GM18517 (cell line): ENCODE measurements around the gene KRT78.
"Not testable (repeated sequence)": the region's sequence is repeated elsewhere in the genome, so short reads cannot be mapped to it uniquely, and the experiment has no call there.

Experiments used
- ATAC-seq: cut with Tn5 transposase; IDR thresholded peaks from one replicate; pipeline ENCODE4 v1.9.1; 2021; ENCODE audit warnings: mild to moderate bottlenecking, moderate library complexity; ENCODE audit not compliant: unreplicated experiment

The KRT78 gene, protein sequence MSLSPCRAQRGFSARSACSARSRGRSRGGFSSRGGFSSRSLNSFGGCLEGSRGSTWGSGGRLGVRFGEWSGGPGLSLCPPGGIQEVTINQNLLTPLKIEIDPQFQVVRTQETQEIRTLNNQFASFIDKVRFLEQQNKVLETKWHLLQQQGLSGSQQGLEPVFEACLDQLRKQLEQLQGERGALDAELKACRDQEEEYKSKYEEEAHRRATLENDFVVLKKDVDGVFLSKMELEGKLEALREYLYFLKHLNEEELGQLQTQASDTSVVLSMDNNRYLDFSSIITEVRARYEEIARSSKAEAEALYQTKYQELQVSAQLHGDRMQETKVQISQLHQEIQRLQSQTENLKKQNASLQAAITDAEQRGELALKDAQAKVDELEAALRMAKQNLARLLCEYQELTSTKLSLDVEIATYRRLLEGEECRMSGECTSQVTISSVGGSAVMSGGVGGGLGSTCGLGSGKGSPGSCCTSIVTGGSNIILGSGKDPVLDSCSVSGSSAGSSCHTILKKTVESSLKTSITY

DNA sequence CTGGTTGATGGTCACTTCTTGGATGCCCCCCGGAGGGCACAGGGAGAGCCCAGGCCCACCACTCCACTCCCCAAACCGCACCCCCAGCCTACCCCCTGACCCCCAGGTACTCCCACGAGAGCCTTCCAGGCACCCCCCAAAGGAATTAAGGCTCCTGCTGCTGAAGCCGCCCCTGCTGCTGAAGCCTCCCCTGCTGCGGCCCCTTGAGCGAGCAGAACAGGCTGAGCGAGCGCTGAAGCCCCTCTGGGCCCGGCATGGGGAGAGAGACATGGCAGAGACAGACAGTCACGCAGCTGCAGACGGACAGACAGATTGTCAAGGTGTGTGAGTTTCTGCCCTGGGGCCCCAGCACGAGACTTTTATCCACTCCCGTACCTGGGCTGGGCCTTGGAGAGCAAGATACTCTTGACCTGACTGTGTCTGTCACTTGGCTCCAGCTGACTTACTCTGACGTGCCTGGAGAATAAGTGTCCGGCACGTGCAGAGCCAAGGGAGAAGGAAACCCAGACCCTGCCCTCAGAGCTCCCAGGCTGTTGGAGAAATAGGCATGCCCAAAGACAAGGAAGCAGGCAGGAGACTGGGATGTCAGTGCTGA, at the start of gene KRT78:
TSS of gene KRT78 (minus strand) at position 334 of the 595 bp plus-strand sequence. CDS start at position 270, 64 bp downstream.
- ATAC-seq: no peak

DNA sequence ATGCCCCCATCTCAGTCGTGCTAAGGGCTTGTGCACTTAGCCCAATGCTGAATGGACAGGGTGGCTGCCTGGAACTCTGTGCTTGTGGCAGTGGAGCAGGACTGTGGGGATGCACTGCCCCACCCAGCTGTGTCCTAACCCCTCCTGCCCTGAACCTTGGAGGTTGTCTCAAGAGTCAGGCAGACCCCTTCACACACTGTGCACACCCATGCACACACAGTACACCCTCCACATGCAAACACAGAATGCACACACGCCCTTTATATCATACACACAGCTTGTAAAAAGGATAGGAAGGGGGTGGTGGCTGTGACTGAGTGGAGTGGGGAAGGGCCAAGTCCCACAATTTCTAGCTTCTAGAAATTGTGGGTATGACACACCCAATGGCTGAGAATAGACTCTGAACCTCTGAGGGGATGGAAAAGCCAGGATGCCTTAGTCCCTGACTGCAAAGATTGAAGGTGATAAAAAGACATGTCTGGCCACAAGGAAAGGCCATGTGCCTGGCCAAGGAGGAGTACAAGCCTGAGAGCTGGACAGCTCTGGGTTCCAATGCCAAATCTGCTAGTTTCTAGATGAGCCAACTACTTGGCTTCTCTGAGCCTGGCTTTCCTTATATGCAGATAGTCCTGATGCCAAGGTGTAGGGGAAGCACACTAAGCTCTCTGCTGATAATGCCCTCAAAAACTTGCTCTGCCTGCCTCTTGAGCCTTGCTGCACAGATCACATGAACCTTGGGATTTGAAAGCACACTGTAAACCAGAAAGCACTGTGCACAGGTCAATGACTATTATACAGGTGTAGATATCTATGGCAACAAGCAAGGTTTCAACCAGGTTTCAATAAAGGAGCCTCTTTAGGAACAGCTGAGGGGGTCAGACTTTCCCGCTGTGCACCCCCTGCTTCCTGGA, 47.7 kb upstream of the KRT78 start:
- ATAC-seq: no peak

DNA sequence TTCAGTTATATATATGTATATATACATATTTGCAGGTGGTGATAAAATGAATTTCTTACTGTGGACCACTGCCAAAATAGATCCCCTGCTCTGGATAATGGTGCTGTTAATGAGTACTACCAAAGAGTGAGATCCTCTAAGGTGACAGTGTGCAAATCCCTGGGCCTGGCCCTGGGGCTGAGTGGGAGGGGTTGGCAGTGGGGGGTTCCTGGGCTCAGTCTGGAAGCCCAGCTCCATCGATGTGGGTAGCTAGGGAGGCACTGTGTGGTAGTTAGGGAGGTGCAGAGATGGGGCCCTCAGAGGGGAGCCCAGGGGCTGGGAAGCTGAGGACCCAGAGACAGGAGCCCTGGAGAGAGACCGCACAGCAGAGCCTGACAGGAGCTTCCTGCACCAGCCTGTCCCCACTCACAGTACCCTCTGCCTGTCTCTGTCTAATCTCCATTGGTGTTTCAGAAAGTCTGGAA, 47.0 kb upstream of the KRT78 start:
- no peak for ATAC-seq

DNA sequence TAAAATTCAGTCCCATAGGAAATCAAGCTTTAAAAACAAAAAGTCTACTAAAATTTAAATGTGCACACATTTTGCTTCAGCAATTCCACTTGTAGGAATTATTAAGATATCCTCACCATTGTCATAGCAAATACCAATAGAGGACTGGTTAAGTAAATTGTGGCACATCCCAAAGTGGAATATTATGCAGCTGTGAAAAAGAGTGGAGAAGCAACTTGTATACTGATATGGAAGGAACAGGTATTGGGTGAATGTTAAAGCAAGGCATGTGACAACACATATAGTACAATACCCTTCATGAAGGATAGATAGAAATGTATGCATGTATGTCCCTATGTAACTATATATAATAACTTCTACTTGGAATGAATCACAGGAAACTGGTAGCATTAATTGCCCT, 44.2 kb upstream of the KRT78 start:
- no peak for ATAC-seq

DNA sequence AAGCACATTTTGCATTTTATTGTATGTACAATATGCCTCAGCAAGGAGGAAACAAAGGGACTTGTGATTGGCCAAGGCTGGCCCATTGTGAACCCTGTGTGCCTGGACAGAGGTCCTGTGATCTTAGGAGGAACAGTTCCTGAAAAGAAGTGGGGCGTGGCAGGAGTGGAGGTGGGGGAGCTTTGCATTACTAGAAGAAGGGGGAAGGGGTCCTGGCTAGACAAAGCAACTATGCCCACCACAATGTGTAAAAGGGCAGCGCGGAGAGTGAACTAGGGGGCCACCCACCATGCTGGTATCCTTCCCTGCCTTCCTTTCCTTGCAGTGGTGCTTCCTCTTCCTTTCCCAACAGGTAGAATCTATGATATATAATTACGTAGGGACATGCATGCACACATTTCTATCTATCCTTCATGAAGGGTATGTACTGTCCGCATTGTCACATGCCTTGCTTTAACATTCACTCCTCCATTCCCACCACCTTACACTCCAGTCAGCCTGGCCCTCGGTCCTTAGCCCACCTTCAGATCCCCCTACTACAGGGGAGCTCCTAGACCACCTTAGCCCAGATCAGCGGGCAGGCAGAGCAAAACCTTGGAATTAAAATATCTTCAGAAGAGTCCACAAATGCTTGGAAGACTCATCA, 43.5 kb upstream of the KRT78 start:
- no peak for ATAC-seq

DNA sequence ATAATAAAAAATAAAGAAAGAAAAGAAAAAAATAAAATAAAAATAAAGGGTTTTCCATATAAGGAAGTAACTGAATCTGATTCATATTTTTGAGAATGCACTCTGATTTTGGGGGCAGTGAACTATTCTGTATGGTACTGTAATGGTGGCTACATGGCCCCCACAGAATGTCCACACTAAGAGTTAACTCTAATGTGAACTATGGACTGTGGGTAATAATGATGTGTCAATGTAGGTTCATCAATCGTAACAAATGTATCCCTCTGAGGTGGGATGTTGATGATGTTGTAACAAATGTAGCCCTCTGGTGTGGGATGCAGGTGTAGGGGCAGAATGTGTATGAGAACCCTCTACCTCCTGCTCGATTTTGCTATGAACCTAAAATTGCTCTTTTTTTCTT, 42.2 kb upstream of the KRT78 start:
- ATAC-seq: no peak

DNA sequence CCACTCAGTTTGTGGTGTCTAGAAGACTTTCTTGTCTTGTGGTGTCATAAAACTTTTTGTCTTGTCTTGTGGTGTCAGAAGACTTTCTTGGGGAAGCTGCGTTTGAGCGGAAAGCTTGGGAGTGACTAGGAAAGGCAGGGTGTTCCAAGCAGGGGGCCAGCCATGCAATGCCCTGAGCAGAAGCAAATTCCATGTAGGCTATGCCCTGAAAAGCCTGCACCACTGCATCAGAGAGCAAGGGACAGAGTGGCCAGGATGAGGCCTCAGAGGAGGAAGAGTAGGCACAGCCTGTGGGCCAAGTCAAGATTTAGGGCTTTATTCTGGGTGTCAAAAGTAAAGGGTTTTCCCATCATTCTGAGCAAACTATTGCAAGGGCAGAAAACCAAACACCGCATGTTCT, 41.6 kb upstream of the KRT78 start:
- no peak for ATAC-seq

DNA sequence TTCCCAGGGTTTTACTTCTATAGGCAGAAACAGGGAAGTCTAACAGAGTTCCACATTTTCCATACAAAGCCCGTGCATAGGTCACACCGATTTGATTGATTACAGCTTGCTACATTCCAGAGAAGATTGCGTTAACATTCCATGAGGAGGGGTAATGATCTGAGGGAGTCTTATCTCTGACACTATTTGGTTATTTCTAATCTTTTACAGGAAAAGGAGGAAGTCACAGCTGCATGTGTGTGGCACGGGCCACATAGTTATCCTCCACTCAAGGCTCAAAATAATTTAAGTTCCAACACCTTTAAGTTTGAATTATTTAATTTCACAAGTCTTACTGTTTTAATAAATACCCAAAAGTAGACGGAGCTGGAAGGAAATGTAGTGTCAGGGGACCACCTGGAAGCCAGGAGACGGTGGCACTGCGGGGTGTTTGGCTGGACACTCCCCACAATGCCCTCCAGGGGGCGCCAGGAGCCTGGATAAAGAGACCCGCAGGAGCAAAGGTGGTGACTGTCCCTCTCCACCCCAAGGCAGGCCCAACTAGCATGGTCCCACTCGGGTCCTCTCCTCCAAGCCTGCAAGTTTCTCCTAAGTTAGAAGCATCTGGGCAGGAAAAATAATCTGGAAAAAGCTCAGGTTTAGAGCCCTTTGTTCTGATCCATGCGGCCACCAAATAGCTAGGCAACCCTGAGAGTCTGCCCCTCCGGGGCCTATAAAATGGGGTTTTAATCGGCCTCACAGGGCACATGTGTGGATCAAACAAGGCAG, 35.9 kb upstream of the KRT78 start:
- peak; percentile 55 for ATAC-seq

DNA sequence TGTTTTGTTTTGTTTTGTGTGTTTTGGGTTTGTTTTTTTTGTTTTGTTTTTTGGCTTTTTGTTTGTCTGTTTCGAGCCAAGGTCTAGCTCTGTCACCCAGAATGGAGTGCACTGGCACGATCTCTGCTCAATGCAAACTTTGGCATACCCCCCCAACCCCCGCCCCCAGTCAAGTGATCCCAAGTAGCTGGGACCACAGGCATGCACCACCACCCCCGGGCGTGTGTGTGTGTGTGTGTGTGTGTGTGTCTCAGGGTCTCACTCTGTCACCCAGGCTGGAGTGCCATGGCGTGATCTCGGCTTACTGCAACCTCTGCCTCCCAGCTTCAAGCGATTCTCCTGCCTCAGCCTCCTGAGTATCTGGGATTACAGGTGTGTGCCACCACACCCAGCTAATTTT, 31.7 kb upstream of the KRT78 start:
- ATAC-seq: not testable (repeated sequence)

DNA sequence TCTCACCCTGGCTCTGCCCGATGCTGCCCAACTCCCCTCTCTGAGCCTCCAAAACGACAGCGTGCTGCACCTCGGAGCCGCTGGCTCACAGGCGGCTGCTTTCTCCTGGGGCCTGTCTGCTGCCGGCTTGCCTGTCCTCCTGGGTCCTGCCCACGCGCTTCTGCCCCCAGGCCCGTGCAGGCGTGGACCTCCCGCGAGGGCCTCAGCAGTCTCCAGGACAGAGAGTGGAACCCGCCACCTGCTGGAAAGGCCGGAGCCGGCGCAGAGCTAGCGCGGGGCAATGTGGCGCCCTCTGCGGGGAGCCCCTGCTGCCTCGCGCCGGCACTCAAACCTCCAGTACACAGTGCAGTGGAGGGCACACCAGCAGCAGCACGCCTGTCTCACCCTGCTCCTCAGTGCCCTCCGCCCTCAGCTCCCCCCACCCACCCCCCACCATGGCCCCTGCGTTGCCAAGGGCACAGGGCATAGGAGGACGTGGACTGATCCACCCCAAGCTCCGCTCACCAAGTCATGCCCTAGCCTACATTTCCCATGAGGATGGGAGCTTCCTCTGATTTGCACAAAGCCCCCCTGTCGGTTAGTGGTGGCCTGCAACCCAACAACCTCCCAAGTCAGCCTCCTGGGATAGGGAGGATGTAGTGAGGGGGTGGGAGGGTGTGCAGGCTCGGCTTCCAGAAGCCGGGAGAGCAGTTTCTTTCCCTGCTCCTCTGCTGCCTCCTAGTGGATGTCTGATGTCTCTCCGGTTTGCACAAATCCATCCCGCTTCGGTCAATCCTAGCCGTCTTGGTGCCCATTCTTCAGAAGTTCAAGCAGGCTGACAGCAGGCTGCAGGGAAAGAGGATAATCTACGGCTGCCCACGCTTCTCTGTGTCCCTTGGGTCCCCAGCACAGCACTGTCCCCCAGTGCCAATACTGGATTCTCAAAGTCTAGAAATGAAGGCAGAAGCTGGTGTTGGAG, 30.9 kb upstream of the KRT78 start:
- peak; percentile 57 for ATAC-seq

DNA sequence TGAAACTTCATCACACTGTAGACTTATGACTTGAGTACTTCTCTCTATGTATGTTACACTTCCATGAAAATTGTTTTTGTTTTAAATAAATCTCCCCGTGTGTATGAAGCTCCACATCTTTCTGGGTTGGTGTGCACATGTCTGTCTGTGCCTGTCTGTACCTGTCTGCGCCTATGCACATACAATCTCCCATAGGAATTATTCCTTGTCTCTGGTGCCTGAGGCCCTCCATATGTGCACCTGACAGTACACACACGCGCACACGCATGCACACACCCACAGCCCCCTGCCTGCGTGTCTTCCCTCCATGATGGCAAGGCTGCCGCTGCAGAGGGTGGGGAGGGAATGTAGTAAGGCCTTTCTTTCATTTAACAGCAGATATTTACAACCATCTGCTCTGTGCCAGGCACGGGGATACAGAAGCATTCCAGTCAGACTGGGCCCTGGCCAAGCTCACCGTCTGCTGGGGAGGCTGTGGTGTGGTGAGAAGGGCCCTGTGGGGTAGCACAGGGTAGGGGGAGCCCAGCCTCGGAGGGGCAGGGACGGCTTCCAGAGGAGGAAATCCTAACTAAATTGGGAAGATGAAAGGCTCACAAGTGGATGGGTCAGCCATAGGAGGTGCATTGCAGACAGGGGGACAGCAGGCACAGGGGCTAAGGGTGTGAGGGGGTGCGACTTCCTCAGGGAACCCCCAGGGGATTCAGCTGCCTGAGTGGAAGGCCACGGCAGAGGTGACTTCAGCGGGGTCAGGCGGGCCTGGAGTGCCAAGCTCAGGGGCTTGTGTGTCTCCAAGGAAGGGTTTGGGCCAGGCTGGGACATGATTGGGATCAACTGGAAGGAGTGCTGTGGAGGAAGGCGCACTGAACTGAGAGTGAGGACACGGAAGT, 30.0 kb upstream of the KRT78 start:
- no peak for ATAC-seq

DNA sequence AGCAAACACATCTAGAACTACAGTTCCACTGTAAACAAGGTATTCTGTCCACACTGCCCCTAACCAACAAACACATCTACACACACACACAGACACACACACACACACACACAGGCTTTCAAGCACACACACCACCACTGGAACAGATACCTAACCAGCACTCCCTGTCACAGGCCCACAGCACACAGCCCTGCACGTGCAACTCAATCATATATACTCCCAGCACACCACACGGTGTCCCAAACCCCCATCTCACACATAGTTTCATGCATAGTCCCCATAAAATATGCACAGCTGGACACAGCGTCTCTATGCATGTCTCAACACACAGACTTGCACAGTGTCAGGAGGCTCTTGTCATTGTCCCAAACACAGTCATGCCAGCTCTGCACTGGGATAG, 28.4 kb upstream of the KRT78 start:
- no peak for ATAC-seq

DNA sequence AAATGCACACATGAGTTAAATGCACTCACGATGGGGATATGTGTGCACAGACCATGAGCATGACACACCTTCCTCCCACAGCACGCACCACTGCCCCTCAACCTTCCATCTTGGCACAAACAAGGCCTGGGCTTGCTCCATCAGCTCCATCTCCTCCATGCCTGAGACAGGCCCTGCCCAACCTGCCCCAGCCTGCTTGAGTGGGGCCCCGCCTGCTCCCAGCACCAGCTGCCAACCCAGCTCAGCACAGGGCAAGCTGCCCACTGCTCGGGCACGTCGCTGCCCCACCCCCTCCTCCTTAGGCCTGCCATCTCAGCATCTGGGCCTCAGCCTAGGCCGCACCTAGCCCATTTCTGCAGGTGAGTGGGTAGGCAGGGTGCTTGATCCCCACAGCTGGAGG, 27.6 kb upstream of the KRT78 start:
- ATAC-seq: no peak

DNA sequence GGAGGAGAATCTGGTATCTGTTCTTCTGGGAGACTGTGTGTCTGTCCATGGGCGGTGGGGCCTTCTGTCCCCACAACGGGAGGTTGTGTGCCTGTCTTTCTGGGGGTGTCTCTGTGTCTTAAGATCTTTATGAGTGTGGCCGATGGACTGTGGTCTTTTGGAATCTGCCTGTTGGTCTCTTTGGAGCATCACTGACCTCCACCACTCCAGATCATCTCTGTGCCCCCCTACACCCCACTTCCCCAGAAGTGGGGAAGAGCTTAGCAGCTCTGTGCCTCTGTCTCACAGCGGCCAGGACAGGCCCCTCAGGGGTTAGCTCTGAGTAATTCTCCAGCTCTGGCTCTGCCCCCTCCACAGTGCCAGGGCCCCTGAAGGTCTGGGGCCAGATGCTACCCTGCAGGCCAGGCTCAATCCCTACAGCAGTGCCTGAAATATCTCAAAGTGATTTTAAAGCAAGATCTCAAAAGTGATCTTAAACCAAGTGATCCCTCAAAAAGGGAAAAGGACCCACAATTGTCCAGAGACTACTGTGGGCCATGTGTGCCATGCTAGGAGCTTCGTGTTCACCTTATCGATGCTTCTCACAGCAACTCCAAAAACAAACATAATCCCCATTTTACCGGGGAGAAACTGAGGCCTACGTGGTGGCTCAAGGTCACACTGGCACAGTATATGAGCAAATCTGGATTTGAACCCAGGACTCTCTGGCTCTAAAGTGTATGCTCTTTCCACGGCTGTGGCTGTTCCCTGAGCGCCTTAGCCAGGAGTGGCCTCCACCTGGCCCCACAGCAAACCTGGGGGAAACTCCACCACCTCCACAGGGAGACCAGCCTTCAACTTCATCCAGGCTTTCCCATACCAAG, 26.0 kb upstream of the KRT78 start:
- no peak for ATAC-seq

DNA sequence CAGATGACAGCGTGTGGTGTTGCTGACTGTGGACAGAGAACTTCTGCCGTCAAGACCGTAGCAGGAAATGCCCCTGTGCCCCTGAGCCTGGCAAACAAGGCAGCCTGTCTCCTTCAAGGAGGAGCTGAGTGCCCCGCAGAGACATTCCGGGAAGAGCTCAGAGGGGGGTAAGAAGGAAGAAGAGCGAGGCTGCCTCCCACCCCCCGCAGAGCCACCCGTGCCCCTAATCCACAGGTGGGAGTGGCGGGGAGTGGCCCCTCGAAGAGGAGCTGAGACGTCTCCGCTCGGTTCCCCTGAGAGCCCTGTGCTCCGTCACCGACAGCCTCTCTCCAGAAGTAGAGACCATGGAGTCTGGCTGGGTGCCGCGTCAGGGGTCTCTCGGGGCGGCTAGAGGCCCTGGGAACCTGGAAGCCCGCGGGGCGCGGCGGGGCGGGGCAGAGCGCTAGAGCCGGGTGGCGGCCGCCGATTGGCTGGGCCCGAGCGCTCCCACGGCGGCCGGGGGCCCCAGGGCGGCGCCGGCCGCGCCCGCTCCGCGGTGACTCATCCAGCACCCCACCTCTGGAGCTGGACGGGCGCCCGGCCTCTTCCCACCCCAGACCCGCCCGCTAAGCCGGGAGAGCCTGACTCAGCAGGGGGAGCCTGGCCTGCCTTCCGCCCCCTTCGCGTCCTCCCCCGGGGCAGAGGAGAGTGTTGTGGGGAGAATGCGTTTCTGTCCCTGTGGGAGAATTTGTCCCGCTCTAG, 25.2 kb upstream of the KRT78 start:
- no peak for ATAC-seq

DNA sequence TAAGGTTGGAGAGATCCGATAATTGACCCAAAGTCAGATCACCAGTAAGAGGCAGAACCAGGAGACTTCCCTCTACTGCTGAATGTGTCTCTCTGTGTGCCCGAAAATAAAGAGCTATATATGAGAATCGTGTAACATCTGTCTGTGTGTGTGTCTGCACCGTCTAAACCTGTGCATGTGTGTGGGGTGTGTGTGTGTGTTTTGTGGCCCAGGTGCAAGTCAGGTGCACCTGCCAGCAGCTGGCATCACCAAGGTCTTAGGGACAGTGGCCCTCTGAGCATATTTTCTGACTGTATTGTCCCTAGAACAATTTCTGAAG, 24.7 kb upstream of the KRT78 start:
- no peak for ATAC-seq
